GM13977 (cell line): Measurements from ENCODE around the gene SENP2.

Source experiments
- DNase-seq: peaks from one replicate; pipeline ENCODE4 v3.0.0; 2012; ENCODE audit warnings: low spot score
- in situ Hi-C: fragments of 300-500 bp; cut with MboI; formaldehyde crosslinking; loops from one replicate; pipeline ENCODE4 v1.12.0; 2022; ENCODE audit warnings: low sequenced_read_pairs, low pct_unique_long_range_greater_than_20kb, mixed read lengths, inconsistent platforms; ENCODE audit not compliant: unreplicated experiment
- TF ChIP-seq, protein P1 (sequence below): IDR thresholded peaks from 2 replicates; pipeline ENCODE4 v1.5.1; 2012; ENCODE audit warnings: mild to moderate bottlenecking, control low read depth; ENCODE audit not compliant: insufficient read depth; ENCODE audit errors: extremely low read depth, missing control alignments

SENP2 gene

DNA sequence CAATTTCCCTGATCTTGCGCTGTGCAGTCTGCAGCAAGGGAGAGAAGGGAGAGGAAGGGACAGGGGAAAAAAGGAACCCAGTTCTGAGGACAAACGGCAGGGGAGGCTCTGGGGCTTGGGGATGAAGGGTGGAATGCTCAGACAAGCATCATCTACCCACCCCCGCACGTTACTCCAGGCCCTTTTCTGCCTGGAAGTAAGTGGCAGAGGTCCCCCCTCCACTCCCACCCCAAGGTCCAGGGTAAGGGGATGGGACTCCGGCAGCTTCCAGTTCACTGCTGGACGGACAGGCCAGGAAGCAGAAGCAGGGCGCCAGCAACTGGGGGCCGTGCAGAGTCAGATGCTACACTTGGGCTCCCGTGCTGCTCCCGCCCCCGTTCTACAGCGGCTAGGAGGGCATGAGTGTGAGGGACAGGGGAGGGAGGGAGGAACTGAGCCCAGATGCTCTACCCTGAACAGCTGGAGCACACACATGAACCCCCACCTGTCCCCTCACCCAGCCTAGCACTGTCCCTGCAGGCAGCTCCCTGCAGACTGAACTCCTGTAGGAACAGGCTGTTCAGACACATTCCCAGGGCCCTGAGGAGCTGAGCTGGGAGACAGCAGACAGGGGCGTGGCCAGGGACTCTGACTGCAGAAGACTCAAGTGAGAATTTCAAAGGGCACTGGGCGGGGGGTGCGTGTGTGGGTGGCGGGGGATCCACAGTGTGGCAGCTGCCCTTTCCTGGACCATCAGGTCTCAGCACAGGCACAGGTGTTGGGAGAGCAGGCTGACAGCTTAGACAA is 59.7 kb downstream of the SENP2 start:
- TF ChIP-seq, protein P1, sequence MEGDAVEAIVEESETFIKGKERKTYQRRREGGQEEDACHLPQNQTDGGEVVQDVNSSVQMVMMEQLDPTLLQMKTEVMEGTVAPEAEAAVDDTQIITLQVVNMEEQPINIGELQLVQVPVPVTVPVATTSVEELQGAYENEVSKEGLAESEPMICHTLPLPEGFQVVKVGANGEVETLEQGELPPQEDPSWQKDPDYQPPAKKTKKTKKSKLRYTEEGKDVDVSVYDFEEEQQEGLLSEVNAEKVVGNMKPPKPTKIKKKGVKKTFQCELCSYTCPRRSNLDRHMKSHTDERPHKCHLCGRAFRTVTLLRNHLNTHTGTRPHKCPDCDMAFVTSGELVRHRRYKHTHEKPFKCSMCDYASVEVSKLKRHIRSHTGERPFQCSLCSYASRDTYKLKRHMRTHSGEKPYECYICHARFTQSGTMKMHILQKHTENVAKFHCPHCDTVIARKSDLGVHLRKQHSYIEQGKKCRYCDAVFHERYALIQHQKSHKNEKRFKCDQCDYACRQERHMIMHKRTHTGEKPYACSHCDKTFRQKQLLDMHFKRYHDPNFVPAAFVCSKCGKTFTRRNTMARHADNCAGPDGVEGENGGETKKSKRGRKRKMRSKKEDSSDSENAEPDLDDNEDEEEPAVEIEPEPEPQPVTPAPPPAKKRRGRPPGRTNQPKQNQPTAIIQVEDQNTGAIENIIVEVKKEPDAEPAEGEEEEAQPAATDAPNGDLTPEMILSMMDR: no peak
- in situ Hi-C loops: no loop called here
- DNase-seq: no peak

- in situ Hi-C loops: no loop called here
- DNase-seq: peak; percentile 33
- TF ChIP-seq, protein P1: no peak
These were observed 60.5 kb downstream of the SENP2 start for GRCh38 chr3:185646382-185647133.

DNA sequence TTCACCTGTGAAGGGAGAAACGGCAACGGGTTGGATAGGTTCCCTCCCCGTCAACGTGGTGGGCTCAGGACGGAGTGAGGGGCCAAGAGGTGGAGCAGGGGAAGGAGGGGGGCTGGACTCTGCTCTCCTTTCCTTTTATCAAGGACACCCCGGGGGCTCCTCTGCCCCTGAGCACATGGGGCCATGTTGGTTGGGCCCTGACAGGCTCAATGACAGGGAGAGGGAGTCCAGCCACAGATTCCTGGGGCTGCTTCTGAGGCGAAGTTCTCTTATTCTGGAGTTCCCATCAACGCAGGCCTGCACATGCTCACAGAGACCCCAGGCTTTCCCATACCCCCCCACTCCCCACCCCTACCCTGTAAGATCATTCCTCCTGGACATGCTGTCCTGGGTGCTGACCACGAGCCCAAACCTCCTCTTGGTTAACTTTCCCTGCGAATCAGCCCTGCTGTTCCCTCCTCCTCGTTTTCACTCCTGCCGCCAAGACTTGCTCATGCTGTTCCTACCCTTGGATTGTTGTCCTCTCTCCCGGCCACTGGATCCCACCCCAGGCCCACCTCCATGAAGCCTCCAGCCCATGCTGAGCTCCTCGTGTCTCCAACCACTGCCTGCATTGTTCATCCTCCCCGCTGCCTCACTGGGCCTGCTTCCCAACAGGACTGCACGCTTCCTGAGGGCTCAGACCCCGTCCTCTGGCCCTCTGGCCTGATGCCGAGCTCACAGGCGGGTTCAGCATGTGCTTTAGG is 61.2 kb downstream of the SENP2 start:
- DNase-seq: no peak
- TF ChIP-seq, protein P1: no peak
- in situ Hi-C loops: no loop called here

DNA sequence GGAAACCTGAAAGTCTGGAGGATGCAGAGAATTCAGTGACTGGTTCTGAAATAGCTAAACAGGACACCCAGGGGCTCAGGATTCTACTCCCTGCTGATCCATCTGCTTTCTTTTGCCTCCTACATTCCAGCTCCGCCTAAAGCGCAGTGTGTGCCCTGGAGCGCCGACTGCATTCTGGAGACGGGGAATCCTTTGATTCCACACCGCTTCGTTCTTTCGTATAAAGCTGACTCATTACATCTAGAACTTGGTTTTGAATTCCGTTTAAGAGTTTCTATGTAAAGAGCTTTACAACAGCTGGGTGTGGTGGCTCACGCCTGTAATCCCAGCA is 61.8 kb downstream of the SENP2 start:
- TF ChIP-seq, protein P1: no peak

DNA sequence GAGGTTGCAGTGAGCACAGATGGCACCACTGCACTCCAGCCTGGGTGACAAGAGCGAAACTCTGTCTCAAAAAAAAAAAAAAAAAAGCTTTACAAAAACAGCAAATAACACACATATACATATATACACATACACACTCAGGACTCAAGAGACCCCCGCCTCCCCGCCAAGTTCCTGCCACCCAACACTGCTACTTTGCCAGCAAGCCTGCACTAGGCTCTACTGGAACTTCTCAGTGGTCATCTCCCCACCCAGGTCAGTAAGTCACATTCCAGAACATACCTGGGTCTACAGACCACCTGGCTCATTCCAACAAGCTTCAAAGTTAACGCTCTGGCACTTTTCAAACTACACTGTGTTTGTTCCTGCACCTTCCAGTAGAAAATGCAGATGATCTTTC is 62.3 kb downstream of the SENP2 start:
- in situ Hi-C loops: no loop called here
- no peak for DNase-seq
- TF ChIP-seq, protein P1: no peak

More for the DNA sequence above, 61.8 kb downstream of the SENP2 start:
- no peak for DNase-seq
- in situ Hi-C loops: no loop called here

DNA sequence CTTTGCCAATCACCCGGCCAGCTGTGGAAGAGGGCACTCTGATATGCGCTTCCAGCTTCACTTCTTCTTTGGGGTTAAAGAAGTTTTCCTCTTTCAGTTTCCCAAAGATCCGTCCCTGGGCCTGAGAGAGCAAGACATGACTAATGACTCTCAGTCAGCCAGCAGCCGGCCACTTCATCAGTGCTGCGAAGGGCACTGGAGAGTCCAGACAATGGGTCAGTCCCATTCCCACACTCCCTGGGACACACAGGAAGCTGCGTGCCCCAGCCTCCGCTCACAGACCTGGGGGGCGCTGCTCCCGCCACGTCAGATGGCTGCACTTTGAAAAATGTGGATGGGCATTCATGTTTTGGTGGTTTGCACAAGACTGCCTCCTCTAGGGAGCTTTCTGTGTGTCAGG is 63.3 kb downstream of the SENP2 start:
- no peak for DNase-seq
- TF ChIP-seq, protein P1: no peak
- in situ Hi-C loops: no loop called here
